Neutrophil (primary cell): ENCODE measurements around the gene FYB1.

Experiments
- H3K27ac ChIP-seq: fragments of 200-600 bp; sonication (generic); 2 replicates; pipeline ENCODE4 v1.5.1; 2016; ENCODE audit warnings: mild to moderate bottlenecking, moderate library complexity
- H3K27me3 ChIP-seq: fragments of 200-600 bp; sonication (generic); 2 replicates; pipeline ENCODE4 v1.6.0; 2016; ENCODE audit warnings: mild to moderate bottlenecking
- H3K36me3 ChIP-seq: fragments of 200-600 bp; sonication (generic); 2 replicates; pipeline ENCODE4 v1.5.1; 2017
- H3K4me1 ChIP-seq, 2 experiments: fragments of 200-600 bp in 1 of 2; sonication (generic) in 1 of 2; 1 replicate in 1 of 2; 2 replicates in 1 of 2; pipeline versions ENCODE4 v1.5.1 to v1.6.1; 2013 to 2016; ENCODE audit warnings: low read depth in 1 of 2, low read length in 1 of 2, mild to moderate bottlenecking in 1 of 2, moderate library complexity in 1 of 2; ENCODE audit not compliant: control insufficient read depth in 1 of 2, insufficient read depth in 1 of 2
- H3K4me3 ChIP-seq, 2 experiments: fragments of 200-600 bp in 1 of 2; sonication (generic) in 1 of 2; 1 replicate in 1 of 2; 2 replicates in 1 of 2; pipeline ENCODE4 v1.5.1; 2013 to 2016; ENCODE audit warnings: low read depth in 1 of 2, low read length in 1 of 2, mild to moderate bottlenecking in 1 of 2, moderate library complexity in 1 of 2
- H3K9me3 ChIP-seq: fragments of 200-600 bp; sonication (generic); 2 replicates; pipeline ENCODE4 v1.5.1; 2016
- TF ChIP-seq, protein P1 (sequence below): fragments of 200-600 bp; sonication (generic); IDR thresholded peaks from 2 replicates; pipeline ENCODE4 v1.5.1; 2016; ENCODE audit warnings: antibody characterized with exemption

The FYB1 gene

DNA sequence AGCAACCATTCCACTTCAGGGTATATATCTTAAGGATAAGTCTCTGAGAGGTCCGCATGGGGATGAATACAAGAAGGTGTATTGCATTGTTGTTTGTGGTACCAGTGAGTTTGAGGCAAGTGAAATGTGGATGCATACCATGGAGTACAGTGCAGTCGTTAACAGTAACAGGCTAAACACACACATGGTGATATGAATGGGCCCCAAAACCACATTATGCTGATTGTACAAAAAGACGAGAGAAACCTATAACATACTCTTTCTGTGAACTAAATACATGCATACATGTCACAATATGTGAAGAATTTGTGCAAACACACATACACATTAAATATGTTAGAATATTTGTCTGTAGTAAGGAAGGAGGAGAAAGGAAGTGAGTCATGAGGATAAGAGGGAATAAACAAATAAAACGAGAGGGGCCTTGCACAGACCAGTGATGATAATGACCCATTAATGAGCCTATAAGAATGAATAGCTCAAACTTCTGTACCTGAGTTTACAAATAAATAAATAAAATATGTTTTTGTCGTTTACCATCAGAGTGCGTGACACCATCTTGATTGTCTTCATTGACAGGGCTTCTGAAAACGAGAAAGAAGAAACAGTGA lies 78.7 kb downstream of the FYB1 start:
- no peaks in the 10 kb centered on the region for H3K27me3 ChIP-seq
- TF ChIP-seq, protein P1, sequence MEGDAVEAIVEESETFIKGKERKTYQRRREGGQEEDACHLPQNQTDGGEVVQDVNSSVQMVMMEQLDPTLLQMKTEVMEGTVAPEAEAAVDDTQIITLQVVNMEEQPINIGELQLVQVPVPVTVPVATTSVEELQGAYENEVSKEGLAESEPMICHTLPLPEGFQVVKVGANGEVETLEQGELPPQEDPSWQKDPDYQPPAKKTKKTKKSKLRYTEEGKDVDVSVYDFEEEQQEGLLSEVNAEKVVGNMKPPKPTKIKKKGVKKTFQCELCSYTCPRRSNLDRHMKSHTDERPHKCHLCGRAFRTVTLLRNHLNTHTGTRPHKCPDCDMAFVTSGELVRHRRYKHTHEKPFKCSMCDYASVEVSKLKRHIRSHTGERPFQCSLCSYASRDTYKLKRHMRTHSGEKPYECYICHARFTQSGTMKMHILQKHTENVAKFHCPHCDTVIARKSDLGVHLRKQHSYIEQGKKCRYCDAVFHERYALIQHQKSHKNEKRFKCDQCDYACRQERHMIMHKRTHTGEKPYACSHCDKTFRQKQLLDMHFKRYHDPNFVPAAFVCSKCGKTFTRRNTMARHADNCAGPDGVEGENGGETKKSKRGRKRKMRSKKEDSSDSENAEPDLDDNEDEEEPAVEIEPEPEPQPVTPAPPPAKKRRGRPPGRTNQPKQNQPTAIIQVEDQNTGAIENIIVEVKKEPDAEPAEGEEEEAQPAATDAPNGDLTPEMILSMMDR, result no peak
- peaks cover 0 to 12% of the 10 kb centered on the region in 2 experiments for H3K4me1 ChIP-seq
- no peaks in the 10 kb centered on the region for H3K9me3 ChIP-seq
- no peak overlapping the region for H3K27ac ChIP-seq
- no peak overlapping the region for H3K4me3 ChIP-seq
- peaks cover 81% of the 10 kb centered on the region for H3K36me3 ChIP-seq

- Histone ChIP-seq H3K4me1 (peaks cover 0 to 12% of the 10 kb centered on the region in 2 experiments), H3K9me3 (no peaks in the 10 kb centered on the region), H3K4me3 (no peak overlapping the region), H3K36me3 (peaks cover 88% of the 10 kb centered on the region), H3K27me3 (no peaks in the 10 kb centered on the region), H3K27ac (no peak overlapping the region)
- TF ChIP-seq, protein P1, result no peak
These were observed 80.5 kb downstream of the FYB1 start for GRCh38 chr5:39138892-39139291.

DNA sequence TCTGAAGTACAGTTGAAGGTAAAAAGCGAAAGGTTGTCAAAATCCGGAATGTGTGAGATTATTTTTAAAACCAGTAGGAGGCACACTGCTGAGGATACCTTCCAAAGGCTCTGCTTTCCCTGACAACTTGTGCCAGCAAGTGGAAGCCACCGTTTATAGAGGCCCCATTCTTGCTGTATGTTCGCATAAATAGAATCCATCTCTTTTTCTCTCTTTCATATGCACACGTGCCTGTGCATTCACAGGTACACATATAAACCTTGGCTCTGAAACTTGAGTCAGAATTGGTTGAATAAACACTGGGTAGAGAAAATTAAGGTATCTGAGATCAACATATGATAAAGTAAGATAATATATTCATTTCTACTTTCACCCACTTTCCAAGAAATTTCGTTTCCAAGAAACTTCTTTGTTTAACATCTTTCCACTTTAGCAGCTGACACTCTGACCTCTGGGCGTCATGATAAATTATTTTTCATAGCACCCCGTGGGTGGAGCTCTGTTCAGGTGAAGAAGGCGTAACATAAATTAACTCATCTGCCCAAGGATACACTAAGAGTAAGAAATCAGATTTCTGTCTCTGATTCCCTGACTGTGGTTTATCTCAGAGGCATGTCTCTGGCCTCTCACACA lies 81.4 kb downstream of the FYB1 start:
- no peaks in the 10 kb centered on the region for H3K27me3 ChIP-seq
- peaks cover 98% of the 10 kb centered on the region for H3K36me3 ChIP-seq
- TF ChIP-seq, protein P1, result no peak
- H3K4me3 ChIP-seq, result no peak overlapping the region
- H3K27ac ChIP-seq, result no peak overlapping the region
- peaks cover 0 to 6% of the 10 kb centered on the region in 2 experiments for H3K4me1 ChIP-seq
- H3K9me3 ChIP-seq, result no peaks in the 10 kb centered on the region

GRCh38 chr5:39137391-39137790 lies 82.0 kb downstream of the FYB1 start:
- Histone ChIP-seq H3K27ac (no peak overlapping the region), H3K4me3 (no peak overlapping the region), H3K4me1 (peaks cover 0 to 3% of the 10 kb centered on the region in 2 experiments), H3K9me3 (no peaks in the 10 kb centered on the region), H3K27me3 (no peaks in the 10 kb centered on the region), H3K36me3 (peaks cover 100% of the 10 kb centered on the region)
- TF ChIP-seq, protein P1, result no peak

DNA sequence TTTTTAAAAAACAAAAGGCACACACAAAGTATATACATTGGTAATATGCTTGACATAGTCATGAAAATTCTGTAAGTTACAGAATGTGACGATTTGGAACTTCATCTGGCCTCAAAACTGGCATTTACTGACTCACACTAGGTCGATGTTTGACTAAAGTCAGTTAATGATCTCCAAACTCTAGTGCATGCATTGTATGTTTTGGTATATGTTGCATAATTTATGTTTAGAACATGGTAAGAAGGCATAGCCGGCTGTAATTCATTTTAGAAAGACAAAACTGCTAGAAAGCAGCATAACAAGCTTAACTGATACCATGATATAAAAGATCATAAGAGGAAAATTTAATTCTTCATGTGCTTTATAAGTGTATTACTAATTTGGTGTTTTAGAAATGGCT lies 86.6 kb downstream of the FYB1 start:
- TF ChIP-seq, protein P1, result no peak
- H3K27ac ChIP-seq, result peak overlapping the region; percentile 14
- no peaks in the 10 kb centered on the region for H3K9me3 ChIP-seq
- H3K4me3 ChIP-seq, result no peak overlapping the region
- H3K36me3 ChIP-seq, result peaks cover 100% of the 10 kb centered on the region
- no peaks in the 10 kb centered on the region for H3K4me1 ChIP-seq
- H3K27me3 ChIP-seq, result no peaks in the 10 kb centered on the region
